Tibial nerve (tissue), 4 donors: ENCODE measurements around the gene CLCNKA. TPM values are rescaled to one million over a fixed set of nuclear protein-coding genes. Genes with fewer than 3 reads are reported as not detected.
A peak's percentile ranks its signal among the peaks of the same experiment; 100 is the strongest.
"Not testable (repeated sequence)": the region's sequence is repeated elsewhere in the genome, so short reads cannot be mapped to it uniquely, and the experiment has no call there.

Source experiments
- DNase-seq, 2 donors: peaks; one replicate each; pipeline ENCODE4 v3.0.0-alpha.2; 2019; ENCODE audit warnings: low spot score in 2 of 2
- H3K27ac ChIP-seq, 4 donors: fragments of 200-600 bp; sonication (generic) in 3 of 4; one replicate each; pipeline ENCODE4 v1.5.1; 2017 to 2019; ENCODE audit warnings: mild to moderate bottlenecking in 1 of 4
- H3K27me3 ChIP-seq, 2 donors: fragments of 200-600 bp; sonication (generic) in 1 of 2; one replicate each; pipeline versions ENCODE4 v1.5.1 to v1.6.0; 2017 to 2019
- H3K36me3 ChIP-seq, 3 donors: fragments of 200-600 bp; sonication (generic); one replicate each; pipeline ENCODE4 v1.5.1; 2018 to 2019
- H3K4me1 ChIP-seq, 4 donors: fragments of 200-600 bp; sonication (generic) in 3 of 4; one replicate each; pipeline ENCODE4 v1.5.1; 2017 to 2019
- H3K4me3 ChIP-seq, 4 donors: fragments of 200-600 bp; sonication (generic) in 3 of 4; one replicate each; pipeline ENCODE4 v1.5.1; 2017 to 2019; ENCODE audit warnings: mild to moderate bottlenecking in 1 of 4, moderate library complexity in 1 of 4
- H3K9me3 ChIP-seq, 4 donors: fragments of 200-600 bp; sonication (generic) in 3 of 4; one replicate each; pipeline ENCODE4 v1.5.1; 2017 to 2019
- EP300 ChIP-seq, 2 donors: sonication (generic); formaldehyde crosslinking; IDR thresholded peaks; one replicate each; pipeline ENCODE4 v1.6.1; 2017; ENCODE audit warnings: antibody characterized with exemption in 2 of 2, mild to moderate bottlenecking in 1 of 2
- POLR2A ChIP-seq, 2 donors: fragments of 450-650 bp; IDR thresholded peaks; one replicate each; pipeline ENCODE4 v1.6.1; 2017; ENCODE audit warnings: antibody characterized with exemption in 2 of 2, mild to moderate bottlenecking in 2 of 2, moderate library complexity in 2 of 2
- WGBS, 2 donors: methylation state at CpG; one replicate each; pipeline ENCODE4 v1.1.5; 2018; 5-methylcytosine and 5-hydroxymethylcytosine counted together
- total RNA-seq, 4 donors: library from RNA; depleted of rRNA; stranded (reverse); fragments of >200 nt; gene quantifications; one replicate each; pipeline ENCODE4 v1.1.0, GENCODE V29; 2016
- TF ChIP-seq, protein P1 (sequence below), 5 experiments: fragments of 200-600 bp in 3 of 5; fragments of 450-650 bp in 2 of 5; sonication (generic) in 3 of 5; IDR thresholded peaks; one replicate each; pipeline ENCODE4 v1.5.1; 2016 to 2019; ENCODE audit warnings: antibody characterized with exemption in 5 of 5, mild to moderate bottlenecking in 3 of 5, moderate library complexity in 2 of 5

CLCNKA gene
- total RNA-seq, 4 donors from 2014 or later, result not detected

DNA sequence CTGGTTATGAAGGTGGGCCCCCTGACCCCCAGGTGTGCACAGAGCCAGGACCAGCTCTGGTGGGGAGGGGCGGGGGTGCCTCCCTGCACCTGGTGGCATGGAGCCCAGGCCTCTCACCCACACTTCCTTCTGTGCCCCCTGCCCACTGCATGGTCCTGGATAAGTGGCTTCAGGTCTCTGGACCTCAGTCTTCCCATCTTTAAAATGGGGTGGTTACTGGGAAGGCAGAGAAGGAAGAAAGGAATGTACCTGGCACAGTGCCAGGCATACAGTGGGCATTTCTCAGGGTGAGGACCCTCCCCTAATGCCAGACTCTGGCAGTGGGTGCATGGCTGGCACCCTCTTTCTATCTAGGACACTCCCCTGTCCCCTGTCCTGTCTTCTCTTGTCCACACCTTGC is 7.5 kb downstream of the CLCNKA start:
- H3K9me3 ChIP-seq, result no peaks in the 10 kb centered on the region
- H3K4me1 ChIP-seq, result peaks cover 0 to 20% (median 8%) of the 10 kb centered on the region in 4 donors
- TF ChIP-seq, protein P1, sequence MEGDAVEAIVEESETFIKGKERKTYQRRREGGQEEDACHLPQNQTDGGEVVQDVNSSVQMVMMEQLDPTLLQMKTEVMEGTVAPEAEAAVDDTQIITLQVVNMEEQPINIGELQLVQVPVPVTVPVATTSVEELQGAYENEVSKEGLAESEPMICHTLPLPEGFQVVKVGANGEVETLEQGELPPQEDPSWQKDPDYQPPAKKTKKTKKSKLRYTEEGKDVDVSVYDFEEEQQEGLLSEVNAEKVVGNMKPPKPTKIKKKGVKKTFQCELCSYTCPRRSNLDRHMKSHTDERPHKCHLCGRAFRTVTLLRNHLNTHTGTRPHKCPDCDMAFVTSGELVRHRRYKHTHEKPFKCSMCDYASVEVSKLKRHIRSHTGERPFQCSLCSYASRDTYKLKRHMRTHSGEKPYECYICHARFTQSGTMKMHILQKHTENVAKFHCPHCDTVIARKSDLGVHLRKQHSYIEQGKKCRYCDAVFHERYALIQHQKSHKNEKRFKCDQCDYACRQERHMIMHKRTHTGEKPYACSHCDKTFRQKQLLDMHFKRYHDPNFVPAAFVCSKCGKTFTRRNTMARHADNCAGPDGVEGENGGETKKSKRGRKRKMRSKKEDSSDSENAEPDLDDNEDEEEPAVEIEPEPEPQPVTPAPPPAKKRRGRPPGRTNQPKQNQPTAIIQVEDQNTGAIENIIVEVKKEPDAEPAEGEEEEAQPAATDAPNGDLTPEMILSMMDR (IDR thresholded peaks at IDR 0.05), result no peak
- TF ChIP-seq EP300 (IDR thresholded peaks at IDR 0.05) (no peak), POLR2A (IDR thresholded peaks at IDR 0.05) (no peak)
- peaks cover 0 to 35% of the 10 kb centered on the region in 2 donors for H3K27me3 ChIP-seq
- no peaks in the 10 kb centered on the region for H3K36me3 ChIP-seq
- 89 to 100% methylated on average over 1 of the region's 1 CpG for WGBS, 2 donors
- H3K27ac ChIP-seq, result no peak overlapping the region
- H3K4me3 ChIP-seq, result no peak overlapping the region
- DNase-seq, result no peak

DNA sequence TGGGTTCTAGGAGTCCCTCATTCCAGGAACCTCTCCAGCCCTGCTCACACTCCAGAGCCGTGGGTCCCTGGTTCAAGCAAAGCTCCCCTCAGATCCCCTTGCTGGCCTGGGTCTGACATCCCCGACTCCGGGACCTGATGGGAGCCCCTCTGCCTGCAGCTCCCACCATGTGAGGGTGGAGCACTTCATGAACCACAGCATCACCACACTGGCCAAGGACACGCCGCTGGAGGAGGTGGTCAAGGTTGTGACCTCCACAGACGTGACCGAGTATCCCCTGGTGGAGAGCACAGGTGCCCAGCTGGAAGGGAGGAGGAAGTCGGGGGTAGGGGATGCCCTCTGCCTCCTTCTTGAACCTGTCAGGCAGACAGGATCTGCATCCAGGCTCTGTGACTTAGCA is 9.7 kb downstream of the CLCNKA start:
- 79 to 100% methylated on average over 4 to 8 of the region's 8 CpGs for WGBS, 2 donors
- H3K4me3 ChIP-seq, result no peak overlapping the region

DNA sequence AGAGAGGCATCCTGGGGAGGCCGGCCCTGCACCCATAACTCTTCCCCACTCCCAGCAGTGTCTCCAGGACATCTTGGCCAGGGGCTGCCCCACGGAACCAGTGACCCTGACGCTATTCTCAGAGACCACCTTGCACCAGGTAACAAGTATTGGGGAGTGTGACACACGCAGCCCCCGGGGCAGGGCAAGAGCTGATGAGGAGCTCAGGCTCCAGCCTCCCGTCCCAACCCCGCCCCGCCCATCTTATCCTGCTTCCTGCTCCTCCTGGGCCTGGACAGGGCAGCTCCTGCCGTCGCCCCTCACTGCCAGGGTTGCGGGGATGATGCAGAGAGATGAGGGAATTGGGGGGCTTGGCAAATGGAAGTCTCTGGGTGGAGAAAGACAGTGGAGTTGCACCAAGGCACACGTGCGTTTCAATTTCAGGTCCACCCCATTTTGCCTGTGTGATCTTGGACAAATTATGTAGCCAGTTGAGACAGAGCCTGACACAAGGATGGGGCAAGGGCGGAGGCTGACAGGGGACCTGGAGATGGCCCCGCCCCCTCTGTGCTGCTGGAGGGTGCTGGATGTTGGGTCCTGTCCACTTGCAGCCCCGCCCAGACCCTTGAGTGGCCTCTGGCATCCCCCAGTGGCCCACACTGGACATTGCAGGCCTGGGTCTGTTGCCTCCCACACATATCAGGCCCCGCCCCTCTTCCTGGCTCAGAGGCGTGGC is 10.7 kb downstream of the CLCNKA start:
- Histone ChIP-seq H3K27me3 (peaks cover 0 to 25% of the 10 kb centered on the region in 2 donors), H3K4me3 (no peak overlapping the region), H3K4me1 (peaks cover 0 to 8% (median 0%) of the 10 kb centered on the region in 4 donors), H3K27ac (no peak overlapping the region), H3K9me3 (no peaks in the 10 kb centered on the region), H3K36me3 (no peaks in the 10 kb centered on the region)
- 43 to 48% methylated on average over 17 to 18 of the region's 18 CpGs for WGBS, 2 donors
- peak; percentile 70 to 86 for DNase-seq
- TF ChIP-seq POLR2A (IDR thresholded peaks at IDR 0.05), result no peak
- TF ChIP-seq, protein P1 (IDR thresholded peaks at IDR 0.05), result peak; percentile 86 to 99 (median 97)

More for the DNA sequence above, 9.7 kb downstream of the CLCNKA start:
- no peak for DNase-seq
- H3K36me3 ChIP-seq, result no peaks in the 10 kb centered on the region
- H3K27ac ChIP-seq, result no peak overlapping the region
- H3K27me3 ChIP-seq, result peaks cover 0 to 35% of the 10 kb centered on the region in 2 donors
- TF ChIP-seq, protein P1 (IDR thresholded peaks at IDR 0.05), result no peak
- TF ChIP-seq EP300 (IDR thresholded peaks at IDR 0.05), result no peak
- no peak for TF ChIP-seq POLR2A (IDR thresholded peaks at IDR 0.05)
- no peaks in the 10 kb centered on the region for H3K9me3 ChIP-seq
- peaks cover 0 to 18% (median 8%) of the 10 kb centered on the region in 4 donors for H3K4me1 ChIP-seq

DNA sequence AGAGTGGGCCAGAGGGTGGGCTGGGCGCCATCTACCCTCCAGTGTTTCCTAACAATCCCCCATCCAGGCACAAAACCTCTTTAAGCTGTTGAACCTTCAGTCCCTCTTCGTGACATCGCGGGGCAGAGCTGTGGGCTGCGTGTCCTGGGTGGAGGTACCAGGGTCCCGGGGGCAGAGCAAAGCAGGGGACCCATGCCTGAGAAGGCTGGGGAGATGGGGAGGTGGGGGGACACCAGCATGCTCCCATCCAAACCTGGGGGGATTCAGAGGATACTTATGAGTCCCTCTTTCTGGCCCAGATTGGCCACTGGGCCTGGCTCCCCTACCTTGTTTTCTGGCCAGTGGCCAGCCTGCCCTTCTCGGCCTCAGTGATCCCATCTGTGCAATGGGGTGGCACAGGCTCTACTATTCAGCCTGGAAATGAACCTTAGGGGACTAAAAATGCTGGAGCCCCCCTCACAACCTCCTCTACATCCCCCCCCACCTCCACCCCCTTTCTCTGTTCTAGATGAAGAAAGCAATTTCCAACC is 11.3 kb downstream of the CLCNKA start:
- H3K27ac ChIP-seq, H3K9me3 ChIP-seq, DNase-seq, H3K36me3 ChIP-seq, H3K4me3 ChIP-seq, H3K4me1 ChIP-seq: not testable (repeated sequence)
- peaks cover 0 to 21% of the 10 kb centered on the region in 2 donors for H3K27me3 ChIP-seq
- 47 to 51% methylated on average over 7 of the region's 7 CpGs for WGBS, 2 donors

DNA sequence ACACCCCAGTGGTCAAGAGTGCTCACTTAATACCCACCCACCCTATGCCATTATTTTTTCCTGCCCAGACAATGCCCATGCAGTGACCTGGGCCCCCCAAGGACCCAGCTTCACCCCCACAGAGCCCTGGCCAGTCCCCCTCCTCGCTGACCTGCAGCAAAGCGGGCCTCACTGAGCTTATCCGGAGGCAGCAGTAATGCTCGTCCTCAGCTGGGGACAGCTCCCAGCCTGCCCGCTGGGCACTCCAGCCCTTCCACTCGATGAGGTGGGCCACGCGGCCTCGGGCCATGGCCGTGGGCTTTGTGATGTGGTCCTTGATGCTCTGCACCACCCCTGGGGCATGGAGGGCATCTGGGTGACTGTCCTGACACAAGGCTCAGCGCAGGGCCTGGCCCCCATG is 14.6 kb downstream of the CLCNKA start:
- WGBS, 2 donors, result 76 to 81% methylated on average over 6 of the region's 11 CpGs
- not testable (repeated sequence) for H3K9me3 ChIP-seq, H3K36me3 ChIP-seq, H3K4me1 ChIP-seq, H3K27me3 ChIP-seq, H3K27ac ChIP-seq, H3K4me3 ChIP-seq, DNase-seq

DNA sequence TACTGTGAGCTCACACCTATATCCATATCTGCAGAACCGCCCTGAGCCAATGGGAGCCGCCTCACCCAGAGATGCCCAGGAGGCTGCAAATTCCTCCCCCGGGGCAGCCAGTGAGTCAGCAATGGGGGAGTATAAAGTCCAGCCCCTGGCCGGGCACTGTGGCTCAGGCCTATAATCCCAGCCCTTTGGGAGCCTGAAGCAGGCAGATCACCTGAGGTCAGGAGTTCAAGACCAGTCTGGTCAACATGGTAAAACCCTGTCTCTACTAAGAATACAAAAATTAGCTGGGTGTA is 16.7 kb downstream of the CLCNKA start:
- WGBS, 2 donors, result 82 to 85% methylated on average over 4 of the region's 4 CpGs
- TF ChIP-seq, protein P1 (IDR thresholded peaks at IDR 0.05), result no peak
- no peak for TF ChIP-seq POLR2A (IDR thresholded peaks at IDR 0.05)
- H3K36me3 ChIP-seq, result no peaks in the 10 kb centered on the region

DNA sequence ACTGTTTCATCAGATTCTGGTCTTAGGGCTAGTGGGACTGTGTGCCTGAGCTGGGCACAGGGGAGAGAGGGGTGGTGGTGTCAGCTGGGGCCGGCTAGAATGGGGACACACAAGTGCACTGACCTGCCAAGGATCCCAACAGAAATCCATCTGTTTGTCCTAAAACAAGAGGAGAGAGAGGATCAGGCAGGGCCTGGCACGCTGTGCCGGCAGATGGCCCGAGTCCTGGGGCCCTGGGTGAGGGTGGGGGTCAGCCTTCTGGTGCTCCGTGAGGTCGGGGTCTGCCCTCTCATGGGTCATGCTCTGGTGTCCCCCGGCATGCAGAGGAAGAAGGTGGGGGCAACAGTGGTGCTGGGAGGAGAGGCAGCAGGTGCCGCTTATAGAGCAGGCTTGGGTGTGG is 18.0 kb downstream of the CLCNKA start:
- H3K9me3 ChIP-seq, H3K27me3 ChIP-seq, DNase-seq, H3K27ac ChIP-seq, H3K4me1 ChIP-seq, H3K4me3 ChIP-seq, H3K36me3 ChIP-seq: not testable (repeated sequence)
- 48 to 73% methylated on average over 3 to 7 of the region's 8 CpGs for WGBS, 2 donors

More for the DNA sequence above, 16.7 kb downstream of the CLCNKA start:
- Histone ChIP-seq H3K27ac (no peak overlapping the region), H3K27me3 (no peaks in the 10 kb centered on the region), H3K9me3 (no peaks in the 10 kb centered on the region), H3K4me3 (no peak overlapping the region), H3K4me1 (no peaks in the 10 kb centered on the region)
- no peak for DNase-seq
